Esophagus squamous epithelium (tissue), 5 donors: Measurements from ENCODE around the gene CLASP2. TPM values are rescaled to one million over a fixed set of nuclear protein-coding genes. Genes with fewer than 3 reads are reported as not detected.

Experiments
- DNase-seq: peaks from one replicate; lab custom pipeline; 2025; lab: John Stamatoyannopoulos, UW
- H3K27ac ChIP-seq, 4 donors: fragments of 200-600 bp; sonication (generic); one replicate each; pipeline ENCODE4 v1.5.1; 2016 to 2019; ENCODE audit warnings: mild to moderate bottlenecking in 1 of 4
- H3K27me3 ChIP-seq, 4 donors: fragments of 200-600 bp; sonication (generic); 1 replicate in 3 of 4; 2 replicates in 1 of 4; pipeline versions ENCODE4 v1.5.1 to v1.6.0; 2017 to 2021; ENCODE audit warnings: antibody characterized with exemption in 1 of 4
- H3K36me3 ChIP-seq, 3 donors: fragments of 200-600 bp; sonication (generic); one replicate each; pipeline ENCODE4 v1.5.1; 2016 to 2019
- H3K4me1 ChIP-seq, 3 donors: fragments of 200-600 bp; sonication (generic); one replicate each; pipeline ENCODE4 v1.5.1; 2017 to 2019
- H3K4me3 ChIP-seq, 4 donors: fragments of 200-600 bp; sonication (generic); 1 replicate in 3 of 4; 2 replicates in 1 of 4; pipeline ENCODE4 v1.5.1; 2016 to 2019; ENCODE audit warnings: mild to moderate bottlenecking in 2 of 4, moderate library complexity in 1 of 4
- H3K9me3 ChIP-seq, 3 donors: fragments of 200-600 bp; sonication (generic); one replicate each; pipeline ENCODE4 v1.5.1; 2016 to 2019
- POLR2A ChIP-seq, 4 donors: fragments of 450-650 bp; IDR thresholded peaks; one replicate each; pipeline ENCODE4 v1.6.1; 2017; ENCODE audit warnings: antibody characterized with exemption in 4 of 4, mild to moderate bottlenecking in 4 of 4, moderate library complexity in 3 of 4
- WGBS, 2 donors: methylation state at CpG; one replicate each; pipeline ENCODE4 v1.1.5; 2018; 5-methylcytosine and 5-hydroxymethylcytosine counted together
- intact Hi-C: fragments of 100-400 bp; cut with DNase I; formaldehyde crosslinking; loops from one replicate; pipeline ENCODE4 v1.15.0; 2022
- total RNA-seq, 4 donors: library from RNA; depleted of rRNA; stranded (reverse); fragments of >200 nt; gene quantifications; one replicate each; pipeline ENCODE4 v1.1.0, GENCODE V29; 2016
- TF ChIP-seq, protein P1 (sequence below), 6 experiments: fragments of 450-650 bp in 4 of 6; fragments of 200-600 bp in 2 of 6; sonication (generic) in 2 of 6; IDR thresholded peaks; one replicate each; pipeline ENCODE4 v1.5.1; 2016 to 2019; ENCODE audit warnings: antibody characterized with exemption in 6 of 6, mild to moderate bottlenecking in 4 of 6, moderate library complexity in 4 of 6
- donor health status: DM: yes; HTN: yes; CAD: no.

Gene CLASP2
- total RNA-seq, 4 donors from 2014 or later = 16.7 to 49.4 (median 32.1) TPM

DNA sequence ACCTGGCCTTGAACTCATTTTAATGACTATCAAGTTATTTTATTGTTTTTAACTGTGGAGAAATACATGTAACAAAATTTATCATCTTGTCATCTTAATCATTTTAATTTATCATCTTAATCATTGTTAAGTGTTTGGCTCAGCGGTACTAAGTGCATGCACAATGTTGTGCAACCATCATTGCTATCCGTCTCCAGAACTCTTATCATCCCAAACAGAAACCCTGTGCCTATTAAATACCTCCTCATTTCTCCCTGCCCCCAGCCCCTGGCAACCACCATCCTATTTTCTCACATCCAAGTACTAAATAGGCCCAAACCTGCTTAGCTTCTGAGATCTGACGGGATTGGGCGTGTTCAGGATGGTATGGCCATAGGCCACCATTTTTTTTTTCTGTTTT is 226.3 kb downstream of the CLASP2 start:
- 72 to 75% methylated on average over 4 of the region's 4 CpGs for WGBS, 2 donors
- no peaks in the 10 kb centered on the region for H3K27me3 ChIP-seq
- H3K27ac ChIP-seq = no peak overlapping the region
- no peaks in the 10 kb centered on the region for H3K9me3 ChIP-seq
- TF ChIP-seq, protein P1, sequence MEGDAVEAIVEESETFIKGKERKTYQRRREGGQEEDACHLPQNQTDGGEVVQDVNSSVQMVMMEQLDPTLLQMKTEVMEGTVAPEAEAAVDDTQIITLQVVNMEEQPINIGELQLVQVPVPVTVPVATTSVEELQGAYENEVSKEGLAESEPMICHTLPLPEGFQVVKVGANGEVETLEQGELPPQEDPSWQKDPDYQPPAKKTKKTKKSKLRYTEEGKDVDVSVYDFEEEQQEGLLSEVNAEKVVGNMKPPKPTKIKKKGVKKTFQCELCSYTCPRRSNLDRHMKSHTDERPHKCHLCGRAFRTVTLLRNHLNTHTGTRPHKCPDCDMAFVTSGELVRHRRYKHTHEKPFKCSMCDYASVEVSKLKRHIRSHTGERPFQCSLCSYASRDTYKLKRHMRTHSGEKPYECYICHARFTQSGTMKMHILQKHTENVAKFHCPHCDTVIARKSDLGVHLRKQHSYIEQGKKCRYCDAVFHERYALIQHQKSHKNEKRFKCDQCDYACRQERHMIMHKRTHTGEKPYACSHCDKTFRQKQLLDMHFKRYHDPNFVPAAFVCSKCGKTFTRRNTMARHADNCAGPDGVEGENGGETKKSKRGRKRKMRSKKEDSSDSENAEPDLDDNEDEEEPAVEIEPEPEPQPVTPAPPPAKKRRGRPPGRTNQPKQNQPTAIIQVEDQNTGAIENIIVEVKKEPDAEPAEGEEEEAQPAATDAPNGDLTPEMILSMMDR (IDR thresholded peaks at IDR 0.05) = no peak
- no peak for TF ChIP-seq POLR2A (IDR thresholded peaks at IDR 0.05)
- no peaks in the 10 kb centered on the region for H3K4me1 ChIP-seq
- DNase-seq = no peak
- intact Hi-C loops = no loop called here
- H3K4me3 ChIP-seq = no peak overlapping the region
- no peaks in the 10 kb centered on the region for H3K36me3 ChIP-seq

DNA sequence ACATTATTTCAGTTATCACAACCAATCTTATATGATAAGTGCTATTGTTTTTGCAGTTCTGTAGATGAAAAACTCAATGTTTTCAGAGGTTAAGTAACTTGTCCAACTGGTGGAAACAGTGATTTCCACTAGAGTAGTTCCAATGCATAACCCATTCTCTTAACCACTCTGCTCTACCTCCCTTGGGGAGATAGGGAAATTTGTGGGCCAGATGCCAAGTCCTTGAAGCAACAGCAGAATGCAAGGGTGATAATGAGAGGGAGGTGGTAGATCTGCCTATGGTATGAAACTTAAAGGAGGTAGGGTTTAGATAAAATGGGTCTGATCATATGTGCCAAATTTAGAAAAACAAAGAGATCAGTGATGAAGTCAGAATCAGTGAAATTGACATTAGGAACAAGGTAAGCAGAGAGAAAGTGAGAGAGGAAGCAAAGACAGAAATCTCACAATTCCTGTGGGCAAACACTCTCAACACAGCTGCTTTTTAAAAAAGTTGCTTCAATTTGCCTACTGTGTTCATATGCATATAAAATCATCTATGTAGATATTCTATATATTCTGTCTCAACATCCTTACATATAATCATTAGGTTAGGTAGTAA is 227.3 kb downstream of the CLASP2 start:
- intact Hi-C loops = no loop called here
- no peaks in the 10 kb centered on the region for H3K9me3 ChIP-seq
- H3K4me3 ChIP-seq = no peak overlapping the region
- H3K4me1 ChIP-seq = no peaks in the 10 kb centered on the region
- no peaks in the 10 kb centered on the region for H3K36me3 ChIP-seq
- TF ChIP-seq POLR2A (IDR thresholded peaks at IDR 0.05) = no peak
- TF ChIP-seq, protein P1 (IDR thresholded peaks at IDR 0.05) = no peak
- H3K27ac ChIP-seq = no peak overlapping the region
- H3K27me3 ChIP-seq = no peaks in the 10 kb centered on the region
- no peak for DNase-seq

DNA sequence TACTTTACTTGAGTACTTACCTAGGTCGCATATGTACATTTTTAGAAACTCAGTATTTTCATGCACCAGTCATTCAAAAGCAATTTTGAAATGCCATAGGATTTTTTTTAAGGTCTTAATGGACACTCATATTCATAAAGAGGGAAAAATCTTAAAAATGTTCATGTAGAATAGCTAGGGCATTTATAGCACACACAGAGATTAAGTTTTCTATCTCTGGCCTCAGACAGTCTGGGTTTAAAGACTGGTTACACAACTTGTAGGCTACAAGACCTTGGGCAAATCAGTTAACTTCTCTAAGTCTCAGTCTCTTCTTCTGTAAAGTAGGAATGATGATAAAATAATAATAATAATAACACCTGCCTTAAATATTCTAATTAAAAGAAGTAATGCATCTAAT is 229.4 kb downstream of the CLASP2 start:
- no peak for DNase-seq
- intact Hi-C loops = no loop called here
- no peaks in the 10 kb centered on the region for H3K36me3 ChIP-seq
- H3K27ac ChIP-seq = no peak overlapping the region
- WGBS, 2 donors = 77 to 80% methylated on average over 1 of the region's 1 CpG
- H3K4me1 ChIP-seq = no peaks in the 10 kb centered on the region
- H3K4me3 ChIP-seq = no peak overlapping the region
- H3K9me3 ChIP-seq = no peaks in the 10 kb centered on the region
- H3K27me3 ChIP-seq = no peaks in the 10 kb centered on the region
- TF ChIP-seq POLR2A (IDR thresholded peaks at IDR 0.05) = no peak
- TF ChIP-seq, protein P1 (IDR thresholded peaks at IDR 0.05) = no peak

DNA sequence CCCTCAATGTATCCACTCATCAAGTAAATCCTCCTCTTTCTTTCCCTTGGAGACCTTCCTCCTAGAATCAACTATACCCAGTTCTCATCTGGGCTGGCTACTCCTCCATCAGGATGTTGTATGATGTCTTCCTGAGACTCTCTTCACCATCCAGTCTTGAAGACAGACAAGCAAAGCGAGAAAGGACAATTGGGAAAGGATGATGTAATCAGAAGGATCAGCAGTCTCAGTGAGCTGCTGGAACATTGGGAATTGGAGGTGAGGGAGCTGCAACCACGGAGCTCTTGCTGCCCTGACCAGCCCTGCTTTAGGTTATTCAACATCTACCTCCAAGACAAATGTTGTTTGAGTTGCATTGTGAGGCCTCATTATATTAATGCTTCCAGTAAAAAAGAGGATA is 229.8 kb downstream of the CLASP2 start:
- Histone ChIP-seq H3K4me1 (no peaks in the 10 kb centered on the region), H3K4me3 (no peak overlapping the region), H3K27ac (no peak overlapping the region), H3K36me3 (no peaks in the 10 kb centered on the region), H3K27me3 (no peaks in the 10 kb centered on the region), H3K9me3 (no peaks in the 10 kb centered on the region)
- 90 to 92% methylated on average over 2 of the region's 2 CpGs for WGBS, 2 donors
- TF ChIP-seq POLR2A (IDR thresholded peaks at IDR 0.05) = no peak
- TF ChIP-seq, protein P1 (IDR thresholded peaks at IDR 0.05) = no peak
- intact Hi-C loops = no loop called here
- no peak for DNase-seq

DNA sequence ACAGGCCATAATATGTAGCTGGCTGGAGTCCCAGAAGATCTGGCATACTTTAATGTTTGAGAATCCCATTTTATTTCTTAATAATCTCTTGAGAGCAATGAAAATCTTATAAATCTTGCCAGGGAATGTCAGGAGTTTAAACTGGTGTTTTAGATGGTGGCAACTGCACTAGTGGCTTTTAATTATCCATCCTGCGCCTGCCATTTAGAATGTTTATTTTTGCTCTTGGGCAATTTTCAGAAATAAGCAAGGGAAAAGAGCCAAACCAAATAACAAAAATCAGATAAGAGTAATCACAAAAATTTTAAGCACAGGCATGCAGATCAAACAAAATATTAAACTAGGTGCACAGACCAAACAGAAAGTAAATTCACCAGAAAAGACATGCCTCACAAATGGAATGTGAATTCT is 235.9 kb downstream of the CLASP2 start:
- H3K27me3 ChIP-seq = no peaks in the 10 kb centered on the region
- intact Hi-C loops = no loop called here
- DNase-seq = no peak
- H3K36me3 ChIP-seq = no peaks in the 10 kb centered on the region
- 21 to 43% methylated on average over 1 of the region's 1 CpG for WGBS, 2 donors
- no peak overlapping the region for H3K27ac ChIP-seq
- no peaks in the 10 kb centered on the region for H3K9me3 ChIP-seq
- H3K4me1 ChIP-seq = peaks cover 0 to 14% (median 0%) of the 10 kb centered on the region in 3 donors
- H3K4me3 ChIP-seq = no peak overlapping the region
- TF ChIP-seq, protein P1 (IDR thresholded peaks at IDR 0.05) = no peak
- TF ChIP-seq POLR2A (IDR thresholded peaks at IDR 0.05) = no peak
